Transverse colon (tissue), 4 donors: ENCODE results near the gene CDH12. TPM values are rescaled to one million over a fixed set of nuclear protein-coding genes. Genes with fewer than 3 reads are reported as not detected.
"Not testable (repeated sequence)": the region's sequence is repeated elsewhere in the genome, so short reads cannot be mapped to it uniquely, and the experiment has no call there.

ENCODE experiments used
- DNase-seq: peaks from one replicate; pipeline ENCODE4 v3.0.0-alpha.2; 2019
- H3K27ac ChIP-seq, 4 donors: fragments of 200-600 bp; sonication (generic); 2 replicates each; pipeline ENCODE4 v1.5.1; 2016 to 2018; ENCODE audit warnings: inconsistent platforms in 4 of 4
- H3K27me3 ChIP-seq: fragments of 200-600 bp; sonication (generic); 2 replicates; pipeline ENCODE4 v1.5.1; 2017; ENCODE audit warnings: inconsistent platforms
- H3K36me3 ChIP-seq, 4 donors: fragments of 200-600 bp; sonication (generic); 2 replicates each; pipeline ENCODE4 v1.5.1; 2017 to 2019; ENCODE audit warnings: inconsistent platforms in 4 of 4
- H3K4me1 ChIP-seq, 4 donors: fragments of 200-600 bp; sonication (generic); 2 replicates each; pipeline ENCODE4 v1.5.1; 2017 to 2020; ENCODE audit warnings: inconsistent platforms in 4 of 4
- H3K4me3 ChIP-seq, 4 donors: fragments of 200-600 bp; sonication (generic); 1 replicate in 1 of 4; 2 replicates in 3 of 4; pipeline versions ENCODE4 v1.5.1 to v1.6.1; 2017 to 2019; ENCODE audit warnings: inconsistent platforms in 4 of 4
- H3K9me3 ChIP-seq, 2 donors: fragments of 200-600 bp; sonication (generic); 2 replicates each; pipeline ENCODE4 v1.5.1; 2017 to 2019; ENCODE audit warnings: inconsistent platforms in 2 of 2
- WGBS, 2 donors: methylation state at CpG; one replicate each; pipeline ENCODE4 v1.1.5; 2018; ENCODE audit warnings: low coverage in 1 of 2; 5-methylcytosine and 5-hydroxymethylcytosine counted together
- in situ Hi-C, 4 donors: fragments of 200-750 bp; cut with MboI; loops; one replicate each; pipeline versions ENCODE4 v1.15.0 to v1.15.1; 2017; ENCODE audit warnings: low sequenced_read_pairs in 3 of 4, low pct_ligation_motif_present in 1 of 4, low pct_unique_long_range_greater_than_20kb in 1 of 4
- intact Hi-C: fragments of 100-400 bp; cut with DNase I; formaldehyde crosslinking; loops from one replicate; pipeline ENCODE4 v1.15.1; 2023; ENCODE audit warnings: low total_unique reads
- total RNA-seq, 4 donors: library from RNA; depleted of rRNA; stranded (reverse); fragments of >200 nt; gene quantifications; one replicate each; pipeline ENCODE4 v1.1.0, GENCODE V29; 2016

Gene CDH12
- total RNA-seq, 4 donors from 2014 or later, result 0.14 TPM; not detected in 3

DNA sequence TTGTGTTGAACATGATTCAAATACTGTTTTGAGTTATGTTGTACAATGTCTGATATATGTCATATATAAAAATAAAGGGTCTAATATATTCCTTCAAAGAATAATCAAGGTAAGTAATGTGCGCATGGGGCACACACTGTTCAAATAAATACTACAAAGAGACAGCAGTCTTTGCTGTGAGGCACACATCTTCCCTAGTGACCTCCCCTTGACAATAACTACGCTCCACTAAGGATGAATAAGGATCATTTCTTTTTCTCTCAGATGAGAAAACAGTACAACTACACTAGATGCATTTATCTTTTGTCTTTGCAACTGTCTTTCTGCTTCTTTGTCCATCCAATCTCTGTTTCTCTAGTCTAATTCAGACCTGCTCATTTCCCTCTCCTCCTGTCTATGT, 684.4 kb downstream of the CDH12 start:
- WGBS, 2 donors, result no CpG with 5 or more reads among the region's 2 CpGs
- DNase-seq, H3K36me3 ChIP-seq, H3K4me1 ChIP-seq, H3K27ac ChIP-seq, in situ Hi-C loops, H3K9me3 ChIP-seq, H3K27me3 ChIP-seq, H3K4me3 ChIP-seq, intact Hi-C loops: not testable (repeated sequence)

DNA sequence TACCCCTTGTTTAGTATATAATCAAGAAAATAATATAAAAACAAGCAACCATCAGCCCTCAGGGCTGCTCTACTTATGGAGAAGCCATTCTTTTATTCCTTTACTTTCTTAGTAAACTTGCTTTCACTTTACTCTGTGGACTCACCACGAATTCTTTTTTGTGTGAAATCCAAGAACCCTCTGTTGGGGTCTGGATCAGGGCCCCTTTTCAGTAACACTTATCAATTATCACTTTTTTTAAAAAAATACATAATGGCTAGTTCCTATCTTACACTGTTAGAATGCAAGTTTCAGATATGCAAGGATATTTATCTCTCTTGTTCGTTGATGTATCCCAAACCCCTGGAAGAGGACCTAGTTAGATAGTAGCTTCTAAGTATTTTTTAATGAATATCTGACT, 687.2 kb downstream of the CDH12 start:
- intact Hi-C loops, DNase-seq, H3K9me3 ChIP-seq, H3K27me3 ChIP-seq, H3K36me3 ChIP-seq, H3K27ac ChIP-seq, H3K4me1 ChIP-seq, H3K4me3 ChIP-seq, in situ Hi-C loops: not testable (repeated sequence)
- 0 to 70% methylated on average over 1 to 2 of the region's 2 CpGs for WGBS, 2 donors

GRCh38 chr5:22164910-22165748, 688.0 kb downstream of the CDH12 start:
- DNase-seq, H3K27ac ChIP-seq, intact Hi-C loops, H3K27me3 ChIP-seq, in situ Hi-C loops, H3K4me3 ChIP-seq, H3K9me3 ChIP-seq, H3K36me3 ChIP-seq, H3K4me1 ChIP-seq: not testable (repeated sequence)
- WGBS, 2 donors, result 62 to 66% methylated on average over 2 to 5 of the region's 7 CpGs

GRCh38 chr5:22156953-22157352, 696.2 kb downstream of the CDH12 start:
- intact Hi-C loops, in situ Hi-C loops, H3K27ac ChIP-seq, H3K27me3 ChIP-seq, H3K36me3 ChIP-seq, DNase-seq, H3K9me3 ChIP-seq, H3K4me1 ChIP-seq, H3K4me3 ChIP-seq: not testable (repeated sequence)
- WGBS, 2 donors, result no CpG with 5 or more reads among the region's 1 CpG

DNA sequence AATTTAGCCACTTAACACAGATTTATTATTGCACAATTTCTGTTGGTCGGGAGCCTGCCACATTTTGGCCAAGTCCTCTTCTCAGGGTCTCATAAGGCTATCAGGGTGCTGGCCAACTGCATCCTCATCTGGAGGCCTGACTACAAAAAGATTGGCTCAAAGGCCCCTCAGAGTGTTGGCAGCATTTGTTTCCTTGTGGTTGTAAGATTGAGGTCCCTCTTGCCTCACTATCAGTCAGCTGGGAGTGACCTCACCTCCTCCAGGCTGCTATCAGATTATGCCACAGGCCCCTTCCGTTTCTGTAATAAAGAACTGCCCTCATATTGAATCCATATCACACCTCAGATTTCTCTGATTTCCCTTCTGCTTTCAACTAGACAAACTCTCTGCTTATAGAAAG, 698.4 kb downstream of the CDH12 start:
- H3K36me3 ChIP-seq, H3K27ac ChIP-seq, DNase-seq, H3K4me1 ChIP-seq, in situ Hi-C loops, H3K27me3 ChIP-seq, H3K9me3 ChIP-seq, intact Hi-C loops, H3K4me3 ChIP-seq: not testable (repeated sequence)
- 48% methylated on average over 2 of the region's 2 CpGs; no CpG with 5 or more reads in 1 of the 2 donors for WGBS, 2 donors

GRCh38 chr5:22151801-22152200, 701.3 kb downstream of the CDH12 start:
- WGBS, 2 donors, result 51 to 69% methylated on average over 9 of the region's 9 CpGs
- H3K4me1 ChIP-seq, H3K27me3 ChIP-seq, H3K4me3 ChIP-seq, H3K27ac ChIP-seq, H3K9me3 ChIP-seq, intact Hi-C loops, DNase-seq, H3K36me3 ChIP-seq, in situ Hi-C loops: not testable (repeated sequence)

GRCh38 chr5:22140418-22140817, 712.7 kb downstream of the CDH12 start:
- in situ Hi-C loops, H3K27ac ChIP-seq, DNase-seq, H3K4me1 ChIP-seq, H3K27me3 ChIP-seq, H3K36me3 ChIP-seq, intact Hi-C loops, H3K4me3 ChIP-seq, H3K9me3 ChIP-seq: not testable (repeated sequence)
- 91 to 92% methylated on average over 1 of the region's 1 CpG for WGBS, 2 donors

DNA sequence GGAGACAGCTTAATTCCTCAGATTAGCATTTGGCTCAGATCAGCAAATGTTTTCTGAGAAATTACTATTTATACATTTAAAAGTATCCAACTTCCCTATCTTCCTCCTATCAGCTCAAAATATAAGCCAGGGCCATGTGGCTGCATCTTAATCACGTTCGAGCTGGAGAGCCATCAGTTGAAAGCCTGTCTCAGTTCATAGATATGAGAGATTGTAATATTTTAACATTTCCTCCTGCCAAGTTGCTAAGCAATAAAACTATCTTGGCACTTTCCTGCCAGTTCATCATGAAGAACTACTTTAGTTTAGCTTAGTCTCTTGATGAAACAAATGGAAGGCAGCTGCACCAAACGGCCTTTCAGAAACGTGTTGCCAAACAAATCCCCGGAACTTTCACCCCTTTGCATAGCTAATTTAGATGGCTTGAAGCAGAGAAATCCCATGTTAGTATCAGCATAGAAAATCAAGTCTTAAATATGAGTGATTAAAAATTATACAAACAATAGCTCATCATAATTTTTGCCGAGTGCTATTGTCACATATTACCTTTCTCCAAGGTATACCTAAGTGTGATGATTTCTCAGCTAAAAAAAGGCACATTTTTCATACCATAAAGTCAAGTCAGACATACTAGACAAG, 713.4 kb downstream of the CDH12 start:
- H3K27ac ChIP-seq, H3K27me3 ChIP-seq, DNase-seq, H3K4me1 ChIP-seq, H3K36me3 ChIP-seq, intact Hi-C loops, in situ Hi-C loops, H3K9me3 ChIP-seq, H3K4me3 ChIP-seq: not testable (repeated sequence)
- WGBS, 2 donors, result 36 to 38% methylated on average over 4 to 6 of the region's 6 CpGs
